Body of pancreas (tissue), 4 donors: Measurements from ENCODE around the gene ESPNL. TPM values are rescaled to one million over a fixed set of nuclear protein-coding genes. Genes with fewer than 3 reads are reported as not detected.
A peak's percentile ranks its signal among the peaks of the same experiment; 100 is the strongest.

Source experiments
- ATAC-seq: fragments of 150-250 bp; one replicate; pipeline ENCODE4 v1.9.1; 2016
- DNase-seq, 4 donors: peaks; one replicate each; pipeline ENCODE4 v3.0.0-alpha.2; 2019
- H3K27ac ChIP-seq, 4 donors: fragments of 200-600 bp; sonication (generic); 1 replicate in 3 of 4; 2 replicates in 1 of 4; pipeline versions ENCODE4 v1.5.1 to v1.6.1; 2016 to 2019; ENCODE audit warnings: mild to moderate bottlenecking in 1 of 4, mixed read lengths in 1 of 4, moderate library complexity in 1 of 4
- H3K27me3 ChIP-seq, 2 donors: fragments of 200-600 bp; sonication (generic); one replicate each; pipeline ENCODE4 v1.6.0; 2016; ENCODE audit warnings: mild to moderate bottlenecking in 1 of 2
- H3K36me3 ChIP-seq, 2 donors: fragments of 200-600 bp; sonication (generic); replicated peaks in 1 of 2; 2 replicates each; pipeline ENCODE4 v1.5.1; 2016; ENCODE audit warnings: low read depth in 2 of 2; ENCODE audit not compliant: insufficient read depth in 1 of 2
- H3K4me1 ChIP-seq: fragments of 200-600 bp; sonication (generic); one replicate; pipeline ENCODE4 v1.6.0; 2016
- H3K4me3 ChIP-seq, 2 donors: fragments of 200-600 bp; sonication (generic); 1 replicate in 1 of 2; 2 replicates in 1 of 2; pipeline ENCODE4 v1.5.1; 2016 to 2019
- H3K9me3 ChIP-seq, 3 donors: fragments of 200-600 bp; sonication (generic); 1 replicate in 2 of 3; 2 replicates in 1 of 3; pipeline ENCODE4 v1.5.1; 2016
- POLR2A ChIP-seq, 3 donors: fragments of 450-650 bp; IDR thresholded peaks; one replicate each; pipeline ENCODE4 v1.6.1; 2016; ENCODE audit warnings: antibody characterized with exemption in 3 of 3, mild to moderate bottlenecking in 2 of 3
- WGBS, 2 donors: methylation state at CpG; one replicate each; pipeline ENCODE4 v1.1.5; 2017; 5-methylcytosine and 5-hydroxymethylcytosine counted together
- intact Hi-C: fragments of 100-400 bp; cut with DNase I; formaldehyde crosslinking; loops from one replicate; pipeline ENCODE4 v1.15.1; 2023
- total RNA-seq, 2 donors: library from RNA; depleted of rRNA; stranded (reverse); fragments of >200 nt; gene quantifications; one replicate each; pipeline ENCODE4 v1.1.0, GENCODE V29; 2016
- TF ChIP-seq, protein P1 (sequence below), 7 experiments: fragments of 450-650 bp in 4 of 7; fragments of 200-600 bp in 3 of 7; sonication (generic) in 3 of 7; IDR thresholded peaks; one replicate each; pipeline ENCODE4 v1.5.1; 2016 to 2019; ENCODE audit warnings: antibody characterized with exemption in 7 of 7

Gene ESPNL
- total RNA-seq, 2 donors from 2014 or later, result not detected

- DNase-seq (no peak), ATAC-seq (no peak)
- intact Hi-C loops, result no loop called here
- 1 to 2% methylated on average over 14 to 16 of the region's 18 CpGs for WGBS, 2 donors
- peak overlapping the region; percentile 75 to 95 for H3K4me3 ChIP-seq
- H3K36me3 ChIP-seq, result no peaks in the 10 kb centered on the region
- TF ChIP-seq, protein P1, sequence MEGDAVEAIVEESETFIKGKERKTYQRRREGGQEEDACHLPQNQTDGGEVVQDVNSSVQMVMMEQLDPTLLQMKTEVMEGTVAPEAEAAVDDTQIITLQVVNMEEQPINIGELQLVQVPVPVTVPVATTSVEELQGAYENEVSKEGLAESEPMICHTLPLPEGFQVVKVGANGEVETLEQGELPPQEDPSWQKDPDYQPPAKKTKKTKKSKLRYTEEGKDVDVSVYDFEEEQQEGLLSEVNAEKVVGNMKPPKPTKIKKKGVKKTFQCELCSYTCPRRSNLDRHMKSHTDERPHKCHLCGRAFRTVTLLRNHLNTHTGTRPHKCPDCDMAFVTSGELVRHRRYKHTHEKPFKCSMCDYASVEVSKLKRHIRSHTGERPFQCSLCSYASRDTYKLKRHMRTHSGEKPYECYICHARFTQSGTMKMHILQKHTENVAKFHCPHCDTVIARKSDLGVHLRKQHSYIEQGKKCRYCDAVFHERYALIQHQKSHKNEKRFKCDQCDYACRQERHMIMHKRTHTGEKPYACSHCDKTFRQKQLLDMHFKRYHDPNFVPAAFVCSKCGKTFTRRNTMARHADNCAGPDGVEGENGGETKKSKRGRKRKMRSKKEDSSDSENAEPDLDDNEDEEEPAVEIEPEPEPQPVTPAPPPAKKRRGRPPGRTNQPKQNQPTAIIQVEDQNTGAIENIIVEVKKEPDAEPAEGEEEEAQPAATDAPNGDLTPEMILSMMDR (IDR thresholded peaks at IDR 0.05), result no peak
- no peak for TF ChIP-seq POLR2A (IDR thresholded peaks at IDR 0.05)
- H3K27me3 ChIP-seq, result no peaks in the 10 kb centered on the region
- H3K27ac ChIP-seq, result peak overlapping the region; percentile 71 to 94 (median 84)
- peaks cover 46% of the 10 kb centered on the region for H3K4me1 ChIP-seq
- no peaks in the 10 kb centered on the region for H3K9me3 ChIP-seq
These were observed 40.0 kb upstream of the ESPNL start for GRCh38 chr2:238060096-238060541.

GRCh38 chr2:238060542-238061314 lies 39.4 kb upstream of the ESPNL start, which contains the start of gene SCLY:
Gene SCLY (plus strand): TSS chr2:238061001. CDS start chr2:238061055, 54 bp downstream.
- Histone ChIP-seq H3K9me3 (no peaks in the 10 kb centered on the region), H3K36me3 (no peaks in the 10 kb centered on the region), H3K4me3 (peak within 1 kb of the TSS; percentile 95 to 100), H3K27ac (peak within 1 kb of the TSS; percentile 71 to 94 (median 84)), H3K27me3 (no peaks in the 10 kb centered on the region), H3K4me1 (peaks cover 50% of the 10 kb centered on the region)
- 0% methylated on average over 89 of the region's 98 CpGs; no CpG with 5 or more reads in 1 of the 2 donors for WGBS, 2 donors
- DNase-seq (peak; percentile 97 to 98 (median 98)), ATAC-seq (peak; percentile 95)
- intact Hi-C loops, result no loop called here
- TF ChIP-seq POLR2A (IDR thresholded peaks at IDR 0.05), result peak; percentile 74 to 92 (median 92)
- TF ChIP-seq, protein P1 (IDR thresholded peaks at IDR 0.05), result peak in 1 of 7 experiments; percentile 27

DNA sequence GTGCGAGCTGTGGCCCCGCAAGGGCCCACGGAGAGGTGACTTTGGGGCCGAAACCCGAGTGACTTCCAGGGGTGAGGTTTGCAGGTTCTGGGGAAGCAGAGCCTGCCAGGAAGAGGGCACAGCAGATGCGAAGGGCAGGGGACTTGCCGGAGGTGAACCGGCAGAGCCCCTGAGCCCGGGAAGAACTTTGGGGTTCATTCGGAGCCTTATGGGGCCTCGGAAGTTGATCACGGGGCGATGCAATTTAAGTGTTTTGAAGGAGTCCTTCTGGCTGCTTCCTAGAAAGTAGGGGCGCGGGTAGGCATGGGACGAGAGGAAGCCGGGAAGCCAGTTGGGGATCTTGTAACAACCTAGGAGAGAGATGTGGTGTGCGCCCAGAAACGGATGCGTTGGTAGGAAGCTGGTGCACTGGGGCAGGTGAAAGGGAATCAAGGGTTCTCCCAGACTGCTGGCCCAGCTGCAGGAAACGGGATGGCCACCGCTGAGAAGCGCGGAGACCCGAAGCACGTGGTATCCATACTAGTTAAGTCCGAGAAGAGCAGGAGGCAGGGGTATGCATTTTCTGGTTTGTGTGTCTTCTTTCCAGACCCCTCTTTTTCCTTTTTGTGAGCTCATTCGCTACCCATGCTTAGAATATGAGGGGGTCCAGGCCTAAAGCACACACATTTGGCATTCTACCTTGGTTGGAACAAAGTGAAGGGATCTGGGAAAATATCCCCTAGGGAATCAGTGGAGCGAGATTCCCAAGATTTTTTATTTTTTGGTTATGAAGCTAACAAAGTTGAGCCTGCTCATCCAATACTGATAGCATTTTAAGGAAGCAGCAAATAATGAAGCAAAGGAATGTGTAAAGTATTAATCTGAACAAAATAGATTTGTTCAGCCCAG lies 38.6 kb upstream of the ESPNL start:
- Histone ChIP-seq H3K4me3 (peak overlapping the region; percentile 95 to 100), H3K27me3 (no peaks in the 10 kb centered on the region), H3K27ac (peak overlapping the region; percentile 37 to 94 (median 84)), H3K9me3 (no peaks in the 10 kb centered on the region), H3K36me3 (peaks cover 0 to 2% of the 10 kb centered on the region in 2 donors), H3K4me1 (peaks cover 55% of the 10 kb centered on the region)
- intact Hi-C loops, result no loop called here
- WGBS, 2 donors, result 2 to 3% methylated on average over 24 to 29 of the region's 29 CpGs
- DNase-seq, result peak; percentile 43 to 58 (median 44)
- TF ChIP-seq, protein P1 (IDR thresholded peaks at IDR 0.05), result no peak
- no peak for TF ChIP-seq POLR2A (IDR thresholded peaks at IDR 0.05)
- peak; percentile 3 for ATAC-seq

- intact Hi-C loops, result no loop called here
- no peak overlapping the region for H3K4me3 ChIP-seq
- ATAC-seq (no peak), DNase-seq (no peak)
- no peaks in the 10 kb centered on the region for H3K27me3 ChIP-seq
- H3K36me3 ChIP-seq, result peaks cover 0 to 5% of the 10 kb centered on the region in 2 donors
- 77% methylated on average over 8 of the region's 8 CpGs for WGBS, 2 donors
- peaks cover 55% of the 10 kb centered on the region for H3K4me1 ChIP-seq
- H3K27ac ChIP-seq, result peak overlapping the region; percentile 8 to 80 (median 70)
- TF ChIP-seq POLR2A (IDR thresholded peaks at IDR 0.05), result no peak
- TF ChIP-seq, protein P1 (IDR thresholded peaks at IDR 0.05), result no peak
- H3K9me3 ChIP-seq, result no peaks in the 10 kb centered on the region
These were observed 36.5 kb upstream of the ESPNL start for GRCh38 chr2:238063414-238064189.
